ENCODE measurements around the gene ABHD17A.
A peak's percentile ranks its signal among the peaks of the same experiment; 100 is the strongest.
"Not testable (repeated sequence)": the region's sequence is repeated elsewhere in the genome, so short reads cannot be mapped to it uniquely, and the experiment has no call there.

ABHD17A gene

GRCh38 chr19:1882786-1883692 lies 2.3 kb downstream of the ABHD17A start:
- H3K4me1 Mint-ChIP-seq, result peaks cover 37% of the 10 kb centered on the region
- H3K27ac Mint-ChIP-seq, result peak overlapping the region; percentile 32

GRCh38 chr19:1882089-1882785 lies 3.1 kb downstream of the ABHD17A start:
- H3K36me3 Mint-ChIP-seq (ENCODE audit: low read depth), result no peaks in the 10 kb centered on the region
- H3K9me3 Mint-ChIP-seq, result no peaks in the 10 kb centered on the region
- no peak for DNase-seq
- peaks cover 8% of the 10 kb centered on the region for H3K27me3 Mint-ChIP-seq (ENCODE audit: low read depth, poor library complexity)
- peak overlapping the region; percentile 32 for H3K27ac Mint-ChIP-seq
- H3K4me1 Mint-ChIP-seq, result peaks cover 32% of the 10 kb centered on the region
- peak overlapping the region; percentile 99 for H3K4me3 Mint-ChIP-seq
- TF ChIP-seq CTCF (IDR thresholded peaks at IDR 0.05), result no peak

More at GRCh38 chr19:1882786-1883692, 2.3 kb downstream of the ABHD17A start:
- Mint-ChIP-seq H3K9me3 (no peaks in the 10 kb centered on the region), H3K27me3 (ENCODE audit: low read depth, poor library complexity) (peaks cover 12% of the 10 kb centered on the region), H3K4me3 (peak overlapping the region; percentile 99), H3K36me3 (ENCODE audit: low read depth) (no peaks in the 10 kb centered on the region)
- DNase-seq, result no peak
- no peak for TF ChIP-seq CTCF (IDR thresholded peaks at IDR 0.05)

GRCh38 chr19:1881393-1882088 lies 3.8 kb downstream of the ABHD17A start:
- not testable (repeated sequence) for DNase-seq; H3K27me3 Mint-ChIP-seq (ENCODE audit: low read depth, poor library complexity); H3K27ac Mint-ChIP-seq; H3K9me3 Mint-ChIP-seq; H3K36me3 Mint-ChIP-seq (ENCODE audit: low read depth); H3K4me3 Mint-ChIP-seq
- H3K4me1 Mint-ChIP-seq, result peaks cover 27% of the 10 kb centered on the region

GRCh38 chr19:1880611-1881392 lies 4.5 kb downstream of the ABHD17A start:
- Mint-ChIP-seq H3K27ac (no peak overlapping the region), H3K27me3 (ENCODE audit: low read depth, poor library complexity) (peaks cover 6% of the 10 kb centered on the region), H3K4me1 (peaks cover 27% of the 10 kb centered on the region), H3K36me3 (ENCODE audit: low read depth) (no peaks in the 10 kb centered on the region), H3K9me3 (no peaks in the 10 kb centered on the region), H3K4me3 (no peak overlapping the region)
- TF ChIP-seq CTCF (IDR thresholded peaks at IDR 0.05), result no peak
- no peak for DNase-seq

- H3K27me3 Mint-ChIP-seq (ENCODE audit: low read depth, poor library complexity); H3K9me3 Mint-ChIP-seq; H3K36me3 Mint-ChIP-seq (ENCODE audit: low read depth); H3K27ac Mint-ChIP-seq; DNase-seq; H3K4me3 Mint-ChIP-seq: not testable (repeated sequence)
- H3K4me1 Mint-ChIP-seq, result peaks cover 32% of the 10 kb centered on the region
These were observed 5.3 kb downstream of the ABHD17A start for GRCh38 chr19:1879982-1880381.

GRCh38 chr19:1878583-1878982 lies 6.7 kb downstream of the ABHD17A start:
- not testable (repeated sequence) for H3K36me3 Mint-ChIP-seq (ENCODE audit: low read depth); H3K4me3 Mint-ChIP-seq; H3K27ac Mint-ChIP-seq; DNase-seq; H3K9me3 Mint-ChIP-seq; H3K27me3 Mint-ChIP-seq (ENCODE audit: low read depth, poor library complexity)
- peaks cover 33% of the 10 kb centered on the region for H3K4me1 Mint-ChIP-seq

- peaks cover 20% of the 10 kb centered on the region for H3K4me1 Mint-ChIP-seq
- H3K27me3 Mint-ChIP-seq (ENCODE audit: low read depth, poor library complexity); H3K36me3 Mint-ChIP-seq (ENCODE audit: low read depth); H3K4me3 Mint-ChIP-seq; DNase-seq; H3K27ac Mint-ChIP-seq; H3K9me3 Mint-ChIP-seq: not testable (repeated sequence)
These were observed 8.0 kb downstream of the ABHD17A start for GRCh38 chr19:1877280-1877660.

- H3K36me3 Mint-ChIP-seq (ENCODE audit: low read depth); DNase-seq; H3K9me3 Mint-ChIP-seq; H3K27me3 Mint-ChIP-seq (ENCODE audit: low read depth, poor library complexity): not testable (repeated sequence)
- peak overlapping the region; percentile 96 for H3K4me3 Mint-ChIP-seq
- peaks cover 18% of the 10 kb centered on the region for H3K4me1 Mint-ChIP-seq
- H3K27ac Mint-ChIP-seq, result peak overlapping the region; percentile 42
These were observed 8.6 kb downstream of the ABHD17A start for GRCh38 chr19:1876496-1877279.
